ENCODE data around the gene SRC. TPM values are rescaled to one million over a fixed set of nuclear protein-coding genes. Genes with fewer than 3 reads are reported as not detected.

SRC gene
- total and polyA plus RNA-seq, 2 donors (not counting 3 experiments of a cell fraction or from before 2014, with no cell fraction given), result 22.6 to 29.4 TPM

DNA sequence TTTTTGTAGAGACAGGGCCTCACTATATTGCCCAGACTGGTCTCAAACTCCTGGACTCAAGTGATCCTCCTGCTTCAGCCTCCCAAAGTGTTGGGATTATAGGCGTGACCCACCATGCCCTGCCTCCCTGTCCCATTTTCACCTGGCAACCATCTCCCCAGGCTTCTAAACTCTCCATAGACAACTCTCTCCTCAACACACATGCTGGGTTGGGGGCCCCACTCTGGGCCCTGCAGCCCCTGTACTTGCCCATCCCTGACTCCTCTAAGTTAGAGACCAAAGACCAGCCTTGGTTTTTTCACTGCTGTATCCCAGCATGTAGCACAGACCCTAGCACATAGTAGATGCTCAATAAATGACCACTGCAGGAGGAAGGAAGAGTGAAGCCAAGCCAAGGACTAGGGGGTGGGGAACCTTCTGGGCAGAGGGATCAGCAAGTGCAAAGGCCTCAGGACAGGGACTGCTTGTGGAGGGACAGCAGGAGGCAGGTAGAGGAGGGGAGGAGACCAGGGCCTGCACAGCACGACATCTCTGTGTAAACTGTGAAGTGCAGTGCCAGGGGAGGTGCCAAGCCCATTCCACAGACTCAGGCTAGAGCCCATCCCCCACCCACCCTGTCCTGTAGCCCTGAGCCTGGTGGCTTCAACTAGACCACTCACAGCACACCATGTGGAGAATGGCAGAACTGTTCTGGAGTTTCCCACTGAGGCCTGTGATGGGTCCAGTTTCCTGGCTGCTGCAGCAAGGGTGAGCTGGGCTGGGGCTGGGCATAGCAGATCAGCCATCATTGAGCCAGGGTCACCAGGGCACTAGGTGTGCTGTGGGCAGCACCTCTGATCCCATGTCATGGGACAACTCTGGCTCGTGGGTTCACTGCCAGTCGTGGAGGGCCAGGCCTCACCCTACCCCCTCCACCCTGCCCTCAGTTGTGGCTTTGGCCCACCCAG lies 3.4 kb upstream of the SRC start:
- no TSS peak for BruUV-seq (replicated peaks)
- Histone ChIP-seq H3K27me3 (ENCODE audit: control insufficient read depth in 2 of 2, insufficient read depth in 2 of 2, low read length in 2 of 2) (no peaks in the 10 kb centered on the region), H3K27ac (ENCODE audit: insufficient read depth, low read depth, low read length) (no peak overlapping the region), H3K9me1 (replicated peaks; ENCODE audit: control insufficient read depth, extremely low read depth, insufficient read depth, low read length) (no peaks in the 10 kb centered on the region), H3K4me2 (ENCODE audit: insufficient read depth, low read length) (no peak overlapping the region), H3K36me3 (ENCODE audit: control insufficient read depth in 2 of 2, extremely low read depth in 1 of 2, insufficient read depth in 2 of 2, low read length in 2 of 2) (no peaks in the 10 kb centered on the region), H4K20me1 (replicated peaks; ENCODE audit: control insufficient read depth, extremely low read depth, insufficient read depth, low read length) (no peaks in the 10 kb centered on the region), H3K79me2 (ENCODE audit: control insufficient read depth, insufficient read depth, low read length) (peaks cover 10% of the 10 kb centered on the region), H3K4me1 (ENCODE audit: control insufficient read depth, extremely low read depth, insufficient read depth, low read length) (peaks cover 12% of the 10 kb centered on the region), H3K9me3 (replicated peaks; ENCODE audit: control insufficient read depth, insufficient read depth, low read length) (no peaks in the 10 kb centered on the region), H3K9ac (replicated peaks; ENCODE audit: extremely low read depth, insufficient read depth, low read length) (no peak overlapping the region), H3K4me3 (replicated peaks in 1 of 3; ENCODE audit: insufficient read depth in 1 of 3, low read depth in 1 of 3, low read length in 3 of 3) (no peak overlapping the region), H2AFZ (ENCODE audit: low read depth, low read length) (no peak overlapping the region)
- intact Hi-C loops (cut with micrococcal nuclease), result no loop called here
- ChIA-PET CTCF (interaction anchor here (1.0 to 1.8 kb wide), 2 partner anchors 36 to 71 kb away, joined by 3 to 6 read pairs; no protein-coding TSS in a partner anchor), POLR2A (no interaction called here)
- DNase-seq (ENCODE audit: low read depth, low spot score) (no peak), FAIRE-seq (no peak)
- dilution Hi-C loops (cut with MboI; ENCODE audit: extremely low pct_ligation_motif_present, low sequenced_read_pairs), result no loop called here
- no peak for TF ChIP-seq FOS (IDR thresholded peaks at IDR 0.05; ENCODE audit: borderline replicate concordance, insufficient read depth, low read length)
- TF ChIP-seq, protein P1, sequence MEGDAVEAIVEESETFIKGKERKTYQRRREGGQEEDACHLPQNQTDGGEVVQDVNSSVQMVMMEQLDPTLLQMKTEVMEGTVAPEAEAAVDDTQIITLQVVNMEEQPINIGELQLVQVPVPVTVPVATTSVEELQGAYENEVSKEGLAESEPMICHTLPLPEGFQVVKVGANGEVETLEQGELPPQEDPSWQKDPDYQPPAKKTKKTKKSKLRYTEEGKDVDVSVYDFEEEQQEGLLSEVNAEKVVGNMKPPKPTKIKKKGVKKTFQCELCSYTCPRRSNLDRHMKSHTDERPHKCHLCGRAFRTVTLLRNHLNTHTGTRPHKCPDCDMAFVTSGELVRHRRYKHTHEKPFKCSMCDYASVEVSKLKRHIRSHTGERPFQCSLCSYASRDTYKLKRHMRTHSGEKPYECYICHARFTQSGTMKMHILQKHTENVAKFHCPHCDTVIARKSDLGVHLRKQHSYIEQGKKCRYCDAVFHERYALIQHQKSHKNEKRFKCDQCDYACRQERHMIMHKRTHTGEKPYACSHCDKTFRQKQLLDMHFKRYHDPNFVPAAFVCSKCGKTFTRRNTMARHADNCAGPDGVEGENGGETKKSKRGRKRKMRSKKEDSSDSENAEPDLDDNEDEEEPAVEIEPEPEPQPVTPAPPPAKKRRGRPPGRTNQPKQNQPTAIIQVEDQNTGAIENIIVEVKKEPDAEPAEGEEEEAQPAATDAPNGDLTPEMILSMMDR (IDR thresholded peaks at IDR 0.05; ENCODE audit: extremely low read depth in 1 of 2, insufficient read depth in 1 of 2, low read depth in 1 of 2, low read length in 2 of 2), result peak in 1 of 2 donors; percentile 17

Data from endothelial cell of umbilical vein (primary cell).